Keratinocyte (primary cell): ENCODE measurements around the gene FA2H.

Source experiments
- CTCF ChIP-seq, 3 experiments: IDR thresholded peaks in 1 of 3; conservative IDR thresholded peaks in 1 of 3; optimal IDR thresholded peaks in 1 of 3; 2 replicates in 2 of 3; 3 replicates in 1 of 3; pipeline versions ENCODE3 to v1.5.1; 2011; ENCODE audit warnings: low read length in 3 of 3, mild to moderate bottlenecking in 3 of 3, moderate library complexity in 2 of 3, control low read depth in 1 of 3, inconsistent platforms in 1 of 3; ENCODE audit not compliant: insufficient read depth in 2 of 3; ENCODE audit errors: extremely low read depth in 1 of 3
- EZH2 ChIP-seq: IDR thresholded peaks from one replicate; pipeline ENCODE4 v1.6.1; 2012; ENCODE audit warnings: inconsistent platforms, mild to moderate bottlenecking, low read length, moderate library complexity

DNA sequence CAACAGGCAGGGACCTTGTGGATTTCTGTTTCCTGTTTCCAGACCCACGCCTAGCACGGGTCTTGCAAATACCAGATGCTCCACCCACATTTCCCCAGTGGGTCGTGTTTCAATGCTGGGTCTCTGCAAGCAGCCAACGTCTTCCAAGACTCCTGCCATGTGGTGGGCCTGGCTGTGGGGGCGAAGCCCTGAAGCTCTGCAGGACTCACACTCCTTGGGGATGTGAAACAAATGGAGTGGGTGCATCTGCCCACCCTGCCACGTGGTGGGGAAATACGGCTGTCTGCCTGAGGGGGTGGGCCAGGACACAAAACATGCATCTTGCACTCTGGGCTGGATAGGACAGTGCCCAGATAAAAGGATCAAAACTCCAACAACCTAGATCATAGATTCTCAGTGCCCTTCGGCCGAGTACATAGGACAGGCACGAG lies 32.6 kb downstream of the FA2H start:
- no peak for TF ChIP-seq CTCF (optimal IDR thresholded peaks at IDR 0.05 in 1 of 3, IDR thresholded peaks at IDR 0.05 in 1 of 3, conservative IDR thresholded peaks at IDR 0.05 in 1 of 3; ENCODE audit: extremely low read depth in 1 of 3, insufficient read depth in 2 of 3, low read length in 3 of 3)
- no peak for TF ChIP-seq EZH2
